Measurements from ENCODE around the gene NLGN1. TPM values are rescaled to one million over a fixed set of nuclear protein-coding genes. Genes with fewer than 3 reads are reported as not detected.

NLGN1 gene
- total and polyA plus RNA-seq, 11 donors, result 1.8 to 27.6 (median 15.5) TPM

- Histone ChIP-seq H3K4me3 (no peak overlapping the region), H3K27me3 (no peaks in the 10 kb centered on the region), H3K36me3 (no peaks in the 10 kb centered on the region), H3K27ac (peak overlapping the region in 1 of 12 donors; percentile 82), H3K4me1 (peaks cover 0 to 20% (median 0%) of the 10 kb centered on the region in 12 donors), H3K9me3 (no peaks in the 10 kb centered on the region)
- no peak for DNase-seq
- ATAC-seq, result no peak
- TF ChIP-seq, protein P1, sequence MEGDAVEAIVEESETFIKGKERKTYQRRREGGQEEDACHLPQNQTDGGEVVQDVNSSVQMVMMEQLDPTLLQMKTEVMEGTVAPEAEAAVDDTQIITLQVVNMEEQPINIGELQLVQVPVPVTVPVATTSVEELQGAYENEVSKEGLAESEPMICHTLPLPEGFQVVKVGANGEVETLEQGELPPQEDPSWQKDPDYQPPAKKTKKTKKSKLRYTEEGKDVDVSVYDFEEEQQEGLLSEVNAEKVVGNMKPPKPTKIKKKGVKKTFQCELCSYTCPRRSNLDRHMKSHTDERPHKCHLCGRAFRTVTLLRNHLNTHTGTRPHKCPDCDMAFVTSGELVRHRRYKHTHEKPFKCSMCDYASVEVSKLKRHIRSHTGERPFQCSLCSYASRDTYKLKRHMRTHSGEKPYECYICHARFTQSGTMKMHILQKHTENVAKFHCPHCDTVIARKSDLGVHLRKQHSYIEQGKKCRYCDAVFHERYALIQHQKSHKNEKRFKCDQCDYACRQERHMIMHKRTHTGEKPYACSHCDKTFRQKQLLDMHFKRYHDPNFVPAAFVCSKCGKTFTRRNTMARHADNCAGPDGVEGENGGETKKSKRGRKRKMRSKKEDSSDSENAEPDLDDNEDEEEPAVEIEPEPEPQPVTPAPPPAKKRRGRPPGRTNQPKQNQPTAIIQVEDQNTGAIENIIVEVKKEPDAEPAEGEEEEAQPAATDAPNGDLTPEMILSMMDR (IDR thresholded peaks at IDR 0.05), result no peak
- no peak for TF ChIP-seq POLR2A (IDR thresholded peaks at IDR 0.05)
- intact Hi-C loops (cut with DNase I), result loop anchor here in 1 of 10 donors (5.0 kb wide), 1 partner anchor 579 kb away; no protein-coding TSS in a partner anchor
These were observed 938.4 kb downstream of the NLGN1 start for GRCh38 chr3:174335910-174336309.

Measured in heart left ventricle (tissue), 16 donors.